Loucy (cell line): ENCODE data around the gene SELENOP.

ENCODE experiments used
- H2AFZ ChIP-seq: fragments of 200-600 bp; sonication (generic); 2 replicates; pipeline ENCODE4 v1.6.0; 2016; ENCODE audit warnings: antibody characterized with exemption, mild to moderate bottlenecking, low read length, moderate library complexity
- H3F3A ChIP-seq: fragments of 200-600 bp; 2 replicates; pipeline ENCODE4 v1.6.0; 2016; ENCODE audit warnings: antibody characterized with exemption, low read depth, mild to moderate bottlenecking
- H3K27me3 ChIP-seq: fragments of 200-600 bp; sonication (generic); 2 replicates; pipeline ENCODE4 v1.6.1; 2014; ENCODE audit warnings: low read length, mild to moderate bottlenecking; ENCODE audit not compliant: insufficient read depth, poor library complexity, severe bottlenecking
- H3K36me3 ChIP-seq: fragments of 200-600 bp; sonication (generic); 2 replicates; pipeline ENCODE4 v1.6.1; 2016; ENCODE audit warnings: low read length; ENCODE audit not compliant: insufficient read depth
- H3K4me1 ChIP-seq: fragments of 200-600 bp; sonication (generic); 2 replicates; pipeline ENCODE4 v1.5.1; 2014; ENCODE audit warnings: low read length, mild to moderate bottlenecking; ENCODE audit not compliant: insufficient read depth, poor library complexity, severe bottlenecking
- H3K4me2 ChIP-seq: fragments of 200-600 bp; sonication (generic); 2 replicates; pipeline ENCODE4 v1.6.0; 2014; ENCODE audit warnings: antibody characterized with exemption, low read length, low read depth, mild to moderate bottlenecking; ENCODE audit not compliant: poor library complexity, severe bottlenecking
- H3K4me3 ChIP-seq: fragments of 200-600 bp; sonication (generic); 2 replicates; pipeline ENCODE4 v1.5.1; 2014; ENCODE audit warnings: low read length, mild to moderate bottlenecking, mixed read lengths; ENCODE audit not compliant: poor library complexity, severe bottlenecking
- H3K79me2 ChIP-seq: fragments of 200-600 bp; sonication (generic); 2 replicates; pipeline ENCODE4 v1.6.1; 2014; ENCODE audit warnings: low read length; ENCODE audit not compliant: insufficient read depth
- H3K9ac ChIP-seq: fragments of 200-600 bp; sonication (generic); 2 replicates; pipeline ENCODE4 v1.6.0; 2014; ENCODE audit warnings: mild to moderate bottlenecking, low read depth, low read length, moderate library complexity; ENCODE audit not compliant: poor library complexity, severe bottlenecking
- H3K9me2 ChIP-seq: fragments of 200-600 bp; sonication (generic); replicated peaks from 2 replicates; pipeline ENCODE4 v1.6.1; 2016; ENCODE audit warnings: low read depth, low read length, mixed read lengths
- H3K9me3 ChIP-seq: fragments of 200-600 bp; sonication (generic); 2 replicates; pipeline ENCODE4 v1.6.1; 2014; ENCODE audit warnings: mild to moderate bottlenecking, antibody characterized with exemption, low read length, low read depth; ENCODE audit not compliant: insufficient read depth
- H4K20me1 ChIP-seq: fragments of 200-600 bp; sonication (generic); 2 replicates; pipeline ENCODE4 v1.6.0; 2014; ENCODE audit warnings: antibody characterized with exemption, low read length, mild to moderate bottlenecking; ENCODE audit not compliant: insufficient read depth, poor library complexity, severe bottlenecking
- CTCF ChIP-seq: fragments of 200-600 bp; sonication (generic); conservative IDR thresholded peaks from 2 replicates; pipeline ENCODE4 v1.5.1; 2014; ENCODE audit warnings: mild to moderate bottlenecking, antibody characterized with exemption, low read length
- EZH2phosphoT487 ChIP-seq: fragments of 200-600 bp; IDR thresholded peaks from 2 replicates; pipeline ENCODE4 v1.6.1; 2018; ENCODE audit warnings: antibody characterized with exemption, mild to moderate bottlenecking, moderate library complexity, borderline replicate concordance

SELENOP gene

GRCh38 chr5:42804717-42805339, 6.9 kb downstream of the SELENOP start:
- Histone ChIP-seq H3K79me2 (no peaks in the 10 kb centered on the region), H3K27me3 (no peaks in the 10 kb centered on the region), H3K4me3 (no peak overlapping the region), H4K20me1 (no peaks in the 10 kb centered on the region), H3K9ac (no peak overlapping the region), H3K36me3 (no peaks in the 10 kb centered on the region), H3F3A (no peaks in the 10 kb centered on the region), H3K4me1 (no peaks in the 10 kb centered on the region), H3K9me2 (no peaks in the 10 kb centered on the region), H3K4me2 (no peak overlapping the region), H3K9me3 (no peaks in the 10 kb centered on the region), H2AFZ (no peak overlapping the region)
- TF ChIP-seq EZH2phosphoT487: no peak
- TF ChIP-seq CTCF: no peak

- Histone ChIP-seq H3K4me2 (no peak overlapping the region), H3K4me3 (no peak overlapping the region), H4K20me1 (no peaks in the 10 kb centered on the region), H3F3A (no peaks in the 10 kb centered on the region), H3K9me2 (no peaks in the 10 kb centered on the region), H3K9me3 (no peaks in the 10 kb centered on the region), H3K36me3 (no peaks in the 10 kb centered on the region), H2AFZ (no peak overlapping the region), H3K4me1 (peaks cover 15% of the 10 kb centered on the region), H3K27me3 (no peaks in the 10 kb centered on the region), H3K9ac (no peak overlapping the region), H3K79me2 (no peaks in the 10 kb centered on the region)
- no peak for TF ChIP-seq EZH2phosphoT487
- TF ChIP-seq CTCF: no peak
These were observed 10.1 kb downstream of the SELENOP start for GRCh38 chr5:42801516-42802166.

GRCh38 chr5:42800748-42801330, 10.9 kb downstream of the SELENOP start:
- Histone ChIP-seq H2AFZ (no peak overlapping the region), H3K36me3 (no peaks in the 10 kb centered on the region), H3K9me2 (no peaks in the 10 kb centered on the region), H3K27me3 (no peaks in the 10 kb centered on the region), H3K79me2 (no peaks in the 10 kb centered on the region), H3F3A (no peaks in the 10 kb centered on the region), H3K4me2 (no peak overlapping the region), H4K20me1 (no peaks in the 10 kb centered on the region), H3K9me3 (no peaks in the 10 kb centered on the region), H3K4me3 (no peak overlapping the region), H3K9ac (no peak overlapping the region), H3K4me1 (peaks cover 15% of the 10 kb centered on the region)
- TF ChIP-seq EZH2phosphoT487 (no peak), CTCF (no peak)
